NCI-H1105 (cell line): ENCODE measurements around the gene TMTC1.

Experiments used
- DNase-seq: peaks from one replicate; lab custom pipeline; 2025; lab: John Stamatoyannopoulos, UW

The TMTC1 gene

DNA sequence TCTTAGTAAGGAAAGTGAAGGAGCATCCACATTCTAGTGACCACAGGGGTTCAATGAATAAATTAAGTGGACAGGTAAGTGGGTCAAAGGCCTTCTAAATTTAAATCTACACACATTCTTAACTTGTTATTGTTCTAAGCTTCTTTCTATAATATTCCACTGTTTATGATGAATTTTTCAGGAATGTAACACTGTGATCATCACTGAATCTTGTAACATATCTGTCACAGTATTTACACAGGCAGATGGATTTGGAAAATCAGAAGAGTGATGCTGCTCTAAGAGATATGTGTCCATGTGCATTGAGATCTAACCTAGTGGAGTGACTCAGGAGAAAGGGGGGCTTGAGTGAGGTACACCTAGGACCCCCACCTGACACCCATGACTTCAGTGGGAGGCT lies 170.8 kb downstream of the TMTC1 start:
- DNase-seq: no peak

DNA sequence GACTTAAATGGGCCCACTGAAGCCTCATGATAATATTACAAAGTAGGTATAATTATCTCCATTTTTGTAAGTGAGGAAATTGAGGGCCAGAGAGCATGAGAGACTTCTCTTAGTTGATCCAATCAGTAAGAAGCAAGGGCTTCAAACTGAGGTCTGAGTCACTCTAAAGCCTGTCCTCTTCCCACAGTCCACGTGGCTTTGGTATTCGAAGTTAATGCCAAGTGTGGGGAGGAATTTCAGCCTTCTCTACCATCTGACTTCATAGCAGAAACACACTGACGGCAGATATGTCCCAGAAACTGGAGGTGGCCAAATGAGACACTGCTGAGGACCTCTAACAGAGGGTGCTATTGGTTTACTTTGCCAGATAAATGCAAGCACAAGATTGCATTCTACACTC lies 171.8 kb downstream of the TMTC1 start:
- peak; percentile 2 for DNase-seq

DNA sequence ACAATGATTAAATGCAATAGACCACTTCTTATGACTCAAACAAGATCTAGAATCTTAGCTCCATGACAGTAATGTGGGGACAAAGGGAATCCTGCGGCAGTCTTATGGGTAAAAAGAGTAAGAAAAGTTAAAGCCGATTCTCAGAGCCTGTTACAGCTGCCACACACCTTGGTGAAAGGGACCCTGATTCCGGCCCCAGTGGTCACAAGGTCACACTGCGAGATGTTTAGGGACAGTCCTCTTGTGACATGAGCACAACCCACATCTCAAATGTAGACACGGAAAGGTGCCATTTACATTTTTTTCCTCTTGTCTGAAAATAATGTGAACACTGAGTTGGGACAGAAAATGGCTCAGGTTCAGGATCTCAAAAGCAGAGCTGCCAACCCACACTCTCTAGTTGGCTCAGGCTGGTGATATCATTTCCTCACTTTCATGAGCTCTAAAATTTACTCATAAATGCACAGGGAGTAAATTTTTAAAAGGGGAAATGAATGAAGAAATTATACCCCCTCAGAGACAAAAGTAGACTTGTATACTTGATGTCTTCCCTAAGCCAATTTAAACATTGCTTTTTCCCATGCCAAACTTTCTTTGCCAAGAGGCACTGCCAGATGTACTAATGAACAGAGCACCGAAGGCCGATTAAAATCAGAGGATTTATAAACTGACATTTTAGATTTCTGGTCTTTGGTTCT lies 173.1 kb downstream of the TMTC1 start:
- no peak for DNase-seq

DNA sequence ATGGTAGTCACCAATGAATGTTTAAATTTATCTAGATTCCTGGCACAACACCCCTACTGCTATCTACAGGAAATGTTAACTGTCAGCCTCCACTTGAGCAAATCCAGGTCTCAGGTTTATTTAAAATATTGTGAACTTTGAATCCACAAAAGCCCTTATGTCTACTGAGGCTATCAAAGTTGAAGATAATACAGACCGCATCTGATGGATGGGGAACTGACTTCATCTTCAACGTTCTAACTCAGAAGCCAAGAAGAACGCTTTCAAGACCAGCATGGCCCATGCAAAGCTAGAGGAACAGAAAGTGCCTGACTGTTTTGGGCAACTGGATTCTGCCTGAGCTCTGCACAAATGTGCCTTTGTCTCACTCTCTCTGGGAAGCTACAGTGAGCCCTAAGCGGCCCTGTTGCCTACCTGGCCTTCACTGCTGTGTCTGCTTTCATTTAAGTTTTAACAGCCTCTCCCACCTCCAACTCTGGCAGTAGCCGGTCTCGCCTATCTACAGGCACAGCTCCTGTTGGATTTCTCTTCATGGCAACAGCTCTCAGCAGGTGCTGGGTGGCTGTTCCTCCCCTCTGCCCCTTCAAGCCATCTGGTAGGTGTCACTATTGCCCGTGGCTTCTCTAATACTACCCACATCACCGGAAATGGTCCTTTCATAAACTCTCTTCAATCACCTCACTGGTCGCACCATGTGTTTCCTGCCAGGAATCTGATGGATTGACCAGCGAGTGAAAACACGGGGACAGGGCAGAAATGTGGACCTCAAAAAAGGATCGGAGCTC lies 174.1 kb downstream of the TMTC1 start:
- DNase-seq: no peak

DNA sequence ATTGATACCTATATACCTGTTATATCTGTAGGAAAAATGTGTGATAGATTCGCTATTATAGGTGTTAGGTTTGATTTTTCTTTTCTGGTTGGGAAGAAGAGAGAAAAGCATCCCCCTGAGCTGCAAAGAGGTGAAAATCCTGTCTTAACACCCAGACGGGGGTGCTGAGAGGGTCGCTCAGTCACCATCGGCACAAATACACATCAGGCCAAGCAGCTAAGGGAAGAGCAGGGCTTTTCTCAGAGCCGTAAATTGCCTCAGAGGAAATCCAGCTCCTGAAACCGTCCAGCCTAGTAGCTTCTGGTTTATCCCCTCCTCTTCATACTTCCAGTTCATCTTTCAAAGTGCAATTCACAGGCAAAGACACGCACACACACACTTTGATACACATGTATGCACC lies 175.2 kb downstream of the TMTC1 start:
- DNase-seq: no peak

DNA sequence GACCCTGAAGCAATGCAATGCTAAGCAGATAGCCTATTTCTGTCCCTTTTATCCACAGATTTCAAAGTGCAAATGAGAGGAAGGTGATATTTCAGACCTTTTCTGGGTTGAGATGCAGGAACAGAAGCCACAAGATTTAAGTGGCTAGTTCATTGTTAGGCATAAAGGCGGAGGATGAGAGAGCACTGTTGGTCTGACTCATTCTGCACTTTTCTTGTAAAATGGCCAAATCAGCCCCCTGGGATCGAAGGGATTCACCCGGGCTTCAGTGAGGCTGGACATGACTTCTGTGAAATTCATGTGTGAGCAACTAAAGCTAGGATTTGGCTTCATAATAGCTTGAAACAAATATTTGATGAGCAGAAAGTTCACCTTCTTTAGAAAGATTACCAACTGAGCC lies 184.4 kb downstream of the TMTC1 start:
- DNase-seq: no peak

DNA sequence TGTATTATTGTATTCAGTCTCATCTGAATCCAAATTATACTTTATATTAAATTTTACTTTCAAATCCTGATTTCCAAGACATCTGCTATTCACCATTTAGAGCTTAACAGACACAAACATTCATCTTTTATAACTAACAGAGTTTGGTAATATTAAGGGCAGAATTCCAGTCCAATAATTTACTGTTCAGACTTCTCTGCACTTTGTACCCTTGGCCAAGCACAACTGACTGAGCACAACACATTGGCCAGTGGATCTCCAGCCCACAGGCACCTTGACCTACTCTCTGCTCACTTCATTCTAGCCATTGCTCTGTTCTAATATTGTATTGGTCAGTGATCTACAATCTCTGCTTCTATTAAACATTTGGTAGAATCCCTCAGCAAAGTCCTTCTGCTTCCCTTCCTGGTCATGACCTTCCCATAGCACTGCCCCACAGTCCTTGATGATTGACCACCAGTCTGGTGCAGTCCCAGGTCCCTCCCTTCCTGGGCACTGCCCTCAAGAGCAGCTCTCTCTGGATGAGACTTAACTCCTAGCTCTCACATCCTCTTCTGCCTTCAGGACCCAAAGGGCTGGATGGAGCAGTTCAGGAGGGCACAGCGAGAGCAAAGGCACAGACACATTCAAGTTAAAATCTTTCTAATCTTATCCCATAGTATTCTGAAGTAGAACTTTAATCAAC lies 188.5 kb downstream of the TMTC1 start:
- no peak for DNase-seq

DNA sequence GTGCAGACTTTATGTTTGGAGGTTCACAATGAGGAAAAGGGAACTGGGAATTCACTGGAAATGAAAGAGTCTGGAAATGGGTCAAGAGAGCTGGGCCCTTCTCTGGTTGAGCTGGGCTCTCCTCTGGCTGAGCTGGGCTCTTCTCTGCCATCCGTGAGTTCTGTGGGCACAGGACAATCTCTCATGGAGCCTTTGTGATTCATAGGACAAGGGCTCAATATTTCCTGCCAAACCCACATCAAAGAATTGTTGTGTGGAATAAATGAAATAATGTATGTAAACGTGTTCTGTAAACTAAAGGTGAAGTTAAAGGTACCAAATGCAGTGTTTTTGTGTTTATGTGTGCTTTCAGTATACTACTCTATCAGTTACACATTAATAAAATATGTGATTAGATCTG lies 190.7 kb downstream of the TMTC1 start:
- no peak for DNase-seq

DNA sequence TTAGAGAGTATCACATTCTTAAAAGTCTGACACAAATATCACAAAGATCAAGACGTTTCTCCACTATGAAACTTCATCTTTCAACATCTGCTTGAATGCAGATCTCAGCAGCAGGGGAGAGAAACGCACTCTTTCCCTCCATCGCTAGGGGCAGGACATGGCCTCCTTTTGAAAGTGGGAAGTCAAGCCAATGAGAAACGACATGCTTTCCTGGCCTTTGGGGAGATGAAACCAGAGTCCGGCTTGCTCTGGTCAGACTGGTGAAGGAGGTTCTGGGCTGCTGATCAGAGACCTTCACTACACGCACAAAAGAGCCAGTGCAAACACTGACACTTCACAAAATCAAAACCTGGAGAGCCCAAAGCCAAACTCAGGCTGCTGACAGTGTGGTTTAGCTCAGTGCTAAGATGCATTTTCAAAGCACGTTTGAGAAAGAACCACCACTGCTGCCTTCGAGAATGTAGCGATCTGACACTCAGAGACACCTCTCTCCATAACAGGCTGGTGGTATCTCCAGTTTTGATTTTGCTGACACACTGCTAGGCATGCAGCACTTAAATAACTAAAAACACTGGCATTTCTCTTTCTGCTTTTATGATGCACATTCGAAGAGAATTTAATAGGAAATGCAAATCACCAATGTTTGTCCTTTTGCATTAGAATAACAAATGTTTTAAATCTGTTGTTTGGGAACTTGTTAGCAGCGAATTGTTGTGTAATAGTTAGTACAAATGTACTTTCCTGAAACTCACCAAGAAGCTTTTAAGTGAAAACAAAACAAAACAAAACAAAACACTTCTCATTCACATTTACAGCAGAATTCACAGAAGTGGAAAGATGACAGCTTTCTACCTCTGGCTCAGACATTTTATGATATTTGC lies 192.4 kb downstream of the TMTC1 start:
- no peak for DNase-seq

DNA sequence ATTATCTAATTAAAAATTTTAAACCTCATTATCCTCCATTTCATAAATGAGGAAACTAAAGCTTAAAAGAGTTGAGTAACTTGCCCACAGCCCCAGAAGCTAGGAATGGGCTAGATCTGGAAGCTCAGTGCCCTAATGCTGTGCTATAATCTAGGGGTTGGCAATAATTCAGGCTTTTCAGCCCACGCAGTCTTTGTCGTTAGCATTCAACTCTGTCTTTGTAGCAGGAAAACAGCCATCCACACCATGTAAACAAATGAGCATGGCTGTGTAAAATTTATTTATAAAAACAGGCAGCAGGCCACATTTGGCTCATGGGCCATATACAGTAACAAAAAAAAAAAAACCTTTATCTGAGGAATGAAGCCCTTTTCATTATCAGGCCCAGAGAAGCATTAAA lies 193.9 kb downstream of the TMTC1 start:
- no peak for DNase-seq

DNA sequence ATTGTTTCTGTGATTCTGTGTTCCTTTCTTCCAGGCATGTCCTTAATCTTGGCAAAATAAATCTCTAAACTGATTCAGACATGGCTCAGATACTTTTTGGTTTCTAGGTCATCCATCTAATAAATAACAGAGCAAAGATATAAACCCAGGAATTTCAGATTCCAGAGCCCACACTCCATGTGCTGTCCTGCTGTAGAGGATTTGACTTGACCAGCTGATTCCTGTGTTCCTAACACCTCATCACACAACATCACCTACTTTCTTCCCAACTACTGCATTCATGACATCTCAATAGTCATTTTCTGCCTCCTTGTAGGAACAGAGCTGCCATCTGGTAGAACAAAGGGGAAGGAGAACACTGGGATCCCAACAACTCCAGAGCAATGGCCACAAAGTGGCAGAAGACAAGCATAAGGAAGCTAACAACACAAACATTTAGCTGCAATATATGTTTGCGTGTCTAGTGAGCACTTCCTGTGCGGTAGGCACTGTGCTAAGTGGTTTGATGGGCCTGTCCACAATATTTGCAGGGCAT lies 194.4 kb downstream of the TMTC1 start:
- no peak for DNase-seq

DNA sequence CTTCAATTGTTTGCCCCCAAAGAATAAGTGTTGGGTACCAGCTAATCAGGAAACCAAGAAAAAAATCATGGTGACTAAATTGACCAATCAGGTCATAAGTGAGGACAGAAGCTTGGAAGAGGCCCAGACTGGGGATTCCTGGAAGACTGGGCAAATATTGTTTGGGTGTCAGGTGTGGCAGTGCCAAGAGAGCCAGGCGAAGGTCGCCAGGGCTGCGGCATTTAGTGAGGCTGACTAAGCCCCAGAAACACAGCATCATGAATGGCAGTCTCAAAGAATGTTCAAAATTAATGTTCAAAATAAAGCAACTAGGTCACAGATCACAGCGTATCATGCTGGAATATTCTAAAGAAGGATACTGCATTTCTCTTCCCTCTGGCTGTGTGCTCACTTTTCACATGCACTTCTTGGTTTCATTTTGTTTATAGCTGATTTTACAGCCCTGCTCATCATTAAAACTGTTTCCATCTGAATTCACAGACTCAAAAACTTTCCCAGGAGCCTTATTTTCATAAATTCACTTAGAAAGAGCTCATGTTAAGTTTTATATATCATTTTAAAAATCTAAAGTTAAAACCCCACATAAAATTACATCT lies 201.0 kb downstream of the TMTC1 start:
- no peak for DNase-seq

DNA sequence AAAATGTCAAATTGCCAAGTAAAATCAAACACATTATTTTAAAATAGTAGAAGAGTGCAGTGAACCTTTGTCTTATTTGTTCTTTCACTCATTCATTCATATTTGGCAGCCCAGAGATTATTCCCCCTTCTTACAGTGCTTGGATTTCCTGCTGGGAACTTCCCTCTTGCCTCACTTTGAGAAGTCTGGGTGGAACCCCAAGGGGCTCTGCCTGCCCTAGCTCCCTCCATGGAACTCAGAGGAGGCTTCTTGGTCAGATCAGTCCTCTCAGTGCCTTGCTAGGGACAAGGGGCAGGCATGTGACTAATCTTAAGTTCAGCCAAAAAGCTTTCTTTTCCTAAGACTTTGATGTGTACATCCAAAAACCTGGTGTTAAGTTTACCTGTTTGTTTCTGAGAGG lies 201.6 kb downstream of the TMTC1 start:
- DNase-seq: no peak

DNA sequence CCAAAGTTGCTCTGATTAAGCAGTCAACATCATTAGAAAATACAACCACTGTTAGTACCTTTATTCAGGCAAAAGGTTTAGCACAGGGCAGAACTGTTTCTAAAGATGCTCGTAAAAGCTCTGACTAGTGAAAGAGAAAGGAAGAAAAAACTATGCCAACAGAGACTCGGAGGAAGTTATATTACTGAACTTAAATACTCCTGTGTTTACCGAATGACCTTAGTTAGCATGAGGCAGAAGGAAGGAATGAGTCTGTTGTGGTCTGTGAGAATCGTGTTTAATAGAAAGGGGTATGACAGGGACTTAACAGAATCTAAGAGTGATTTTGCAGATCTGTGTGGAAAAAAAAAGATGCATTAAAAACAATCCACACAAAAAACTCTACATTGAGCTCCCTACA lies 202.1 kb downstream of the TMTC1 start:
- DNase-seq: no peak

DNA sequence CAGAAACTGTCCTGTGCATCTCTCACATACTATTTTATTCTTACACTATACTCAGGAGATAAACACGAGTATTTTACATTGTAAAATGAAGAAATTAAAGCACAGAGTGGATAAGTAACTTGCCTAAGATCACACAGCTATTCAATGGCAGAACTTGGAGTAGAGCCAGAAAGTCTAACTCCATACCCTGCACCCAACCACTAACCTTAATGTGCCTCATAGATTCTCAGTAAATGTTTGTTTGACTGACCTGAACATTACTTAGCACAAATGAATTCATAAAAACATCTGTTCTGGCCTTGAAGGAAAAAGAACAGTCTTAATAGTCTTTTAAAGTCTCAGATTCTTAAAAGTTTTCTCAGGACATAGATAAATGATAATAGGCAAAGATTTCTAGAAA lies 202.8 kb downstream of the TMTC1 start:
- DNase-seq: no peak

DNA sequence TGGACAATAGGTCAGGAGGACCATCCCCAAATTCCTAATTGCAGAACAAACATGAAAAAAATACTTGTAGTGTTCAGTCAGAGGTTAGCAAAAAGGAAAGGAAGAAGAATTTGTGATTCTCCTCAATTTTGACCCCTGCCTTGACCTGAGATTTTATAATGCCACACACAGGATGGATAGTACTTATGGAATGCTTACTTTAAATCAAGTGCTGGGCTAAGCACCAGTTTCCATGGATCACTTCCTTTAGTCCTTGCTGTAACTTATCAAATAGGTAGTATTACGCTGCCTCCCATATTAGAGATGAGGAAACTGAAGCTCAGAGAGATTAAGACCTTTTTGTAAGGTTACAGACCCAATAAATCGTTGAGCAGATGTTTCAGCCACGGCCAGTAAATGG lies 205.0 kb downstream of the TMTC1 start:
- DNase-seq: no peak

DNA sequence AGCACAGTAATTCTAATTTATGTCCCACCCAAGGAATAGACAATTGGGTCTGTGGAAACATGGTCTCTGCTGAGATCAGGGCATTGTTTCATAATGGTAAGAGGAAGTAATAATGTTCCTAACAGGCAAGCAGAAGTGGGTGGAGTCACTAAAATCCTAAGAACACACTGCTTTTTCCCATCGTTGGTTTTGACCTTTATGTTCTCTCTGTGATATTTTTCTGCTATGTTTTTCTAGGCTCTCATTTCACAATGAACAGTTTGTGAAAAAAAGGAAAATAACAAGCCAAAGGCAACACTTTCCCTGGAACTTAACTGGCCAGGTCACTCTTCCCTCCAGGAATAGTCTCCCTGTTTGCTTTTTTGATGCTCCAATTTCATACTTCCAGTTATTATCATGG lies 205.7 kb downstream of the TMTC1 start:
- no peak for DNase-seq

DNA sequence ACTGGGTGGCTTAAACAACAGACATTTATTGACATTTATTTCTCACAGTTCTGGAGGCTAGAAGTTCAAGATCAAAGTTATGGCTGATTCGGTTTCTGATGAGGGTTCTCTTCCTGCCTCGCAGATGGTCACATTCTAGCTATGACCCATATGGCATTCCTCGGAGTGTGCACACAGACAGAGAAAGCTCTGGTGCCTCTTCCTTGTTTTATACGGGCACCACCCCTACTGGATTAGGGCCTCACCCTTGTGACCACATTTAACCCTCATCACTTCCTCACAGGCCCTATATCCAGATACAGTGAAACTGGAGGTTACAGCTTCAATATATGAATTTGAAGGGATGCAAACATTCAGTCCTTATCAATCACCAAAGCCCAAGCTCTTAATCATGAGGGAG lies 209.2 kb downstream of the TMTC1 start:
- no peak for DNase-seq

DNA sequence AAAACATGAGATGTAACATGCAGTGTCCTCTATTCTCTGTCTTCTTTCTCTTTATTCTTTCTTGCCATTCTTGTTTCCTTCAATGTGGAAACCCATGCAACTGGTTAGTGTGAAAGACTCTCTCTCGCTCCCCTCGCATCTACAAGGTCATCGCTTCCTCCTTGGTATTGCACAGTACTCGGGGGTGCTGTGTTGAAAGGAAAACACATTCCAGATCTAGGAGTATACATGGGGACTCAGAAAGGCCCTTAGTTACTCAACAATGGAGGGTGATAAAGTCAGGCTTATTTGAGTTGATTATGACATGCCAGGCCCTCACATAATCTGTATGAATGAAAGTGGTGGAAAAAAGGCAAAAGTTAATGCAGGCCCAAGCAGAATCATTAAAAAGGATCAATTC lies 210.8 kb downstream of the TMTC1 start:
- DNase-seq: no peak

DNA sequence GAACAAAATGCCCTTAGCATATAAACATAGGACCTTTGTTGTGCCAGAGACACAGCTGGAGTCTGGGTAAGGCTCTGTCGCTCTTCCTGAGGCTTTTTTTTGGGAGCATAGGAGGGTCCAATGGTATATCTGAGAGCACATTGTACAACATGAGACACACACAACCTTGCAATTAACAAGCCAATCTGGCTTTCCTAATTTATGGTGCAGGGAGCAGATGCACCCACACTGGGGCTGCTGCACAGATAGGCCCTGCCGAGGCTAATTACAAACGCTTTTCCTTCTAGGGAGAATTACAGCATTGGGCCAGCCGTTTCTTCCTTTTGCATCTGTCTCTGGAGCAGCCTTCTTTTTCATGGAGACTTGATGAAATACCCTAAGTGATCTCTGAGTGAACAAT lies 211.3 kb downstream of the TMTC1 start:
- DNase-seq: no peak

DNA sequence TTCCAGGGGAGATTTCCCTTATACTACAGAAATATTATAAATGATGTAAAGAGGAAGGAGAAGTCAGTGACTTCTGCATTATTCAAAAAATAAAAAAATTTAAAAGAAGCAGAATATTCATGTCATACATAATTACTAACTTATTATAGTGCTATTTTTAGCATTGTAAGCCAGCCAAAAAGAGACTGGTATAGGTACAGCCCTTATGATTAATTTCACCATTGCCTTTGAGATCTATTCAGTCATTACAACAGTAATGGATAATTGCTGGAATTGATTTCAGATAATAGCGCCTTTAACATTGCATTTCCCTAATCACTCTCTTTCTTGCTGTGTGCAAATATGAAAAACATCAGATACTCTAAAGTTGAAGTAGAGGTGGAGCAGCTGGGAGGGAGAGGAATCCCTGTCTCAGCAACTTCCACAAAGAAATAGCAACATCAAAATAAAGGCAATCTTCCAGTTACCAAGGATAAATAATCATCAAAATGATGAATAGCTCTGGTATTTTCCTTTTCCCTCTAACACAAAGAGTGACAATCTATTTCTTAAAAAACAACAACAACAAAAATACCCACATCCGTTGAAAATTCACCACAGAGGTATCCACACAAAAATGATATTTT lies 214.5 kb downstream of the TMTC1 start:
- no peak for DNase-seq
